GM19025 (cell line): ENCODE data around the gene MFSD6.
"Not testable (repeated sequence)": the region's sequence is repeated elsewhere in the genome, so short reads cannot be mapped to it uniquely, and the experiment has no call there.

Experiments used
- ATAC-seq: cut with Tn5 transposase; IDR thresholded peaks from one replicate; pipeline ENCODE4 v1.9.1; 2021; ENCODE audit warnings: mild to moderate bottlenecking, low read depth, moderate library complexity; ENCODE audit not compliant: unreplicated experiment

The MFSD6 gene

GRCh38 chr2:190490502-190490901, 82.3 kb downstream of the MFSD6 start:
- no peak for ATAC-seq

GRCh38 chr2:190493095-190493494, 84.9 kb downstream of the MFSD6 start:
- ATAC-seq = no peak

- not testable (repeated sequence) for ATAC-seq
These were observed 86.6 kb downstream of the MFSD6 start for GRCh38 chr2:190494600-190495227.

- ATAC-seq = no peak
These were observed 89.3 kb downstream of the MFSD6 start for GRCh38 chr2:190497428-190497827.

GRCh38 chr2:190499273-190499672, 91.1 kb downstream of the MFSD6 start:
- no peak for ATAC-seq

- no peak for ATAC-seq
These were observed 91.9 kb downstream of the MFSD6 start for GRCh38 chr2:190500054-190500502.

GRCh38 chr2:190501231-190501630, 93.1 kb downstream of the MFSD6 start:
- no peak for ATAC-seq

GRCh38 chr2:190501702-190502407, 93.7 kb downstream of the MFSD6 start:
- no peak for ATAC-seq

- no peak for ATAC-seq
These were observed 94.9 kb downstream of the MFSD6 start for GRCh38 chr2:190503088-190503487.

- no peak for ATAC-seq
These were observed 96.8 kb downstream of the MFSD6 start for GRCh38 chr2:190504912-190505311.

GRCh38 chr2:190505696-190506095, 97.5 kb downstream of the MFSD6 start:
- no peak for ATAC-seq

- no peak for ATAC-seq
These were observed 98.5 kb downstream of the MFSD6 start for GRCh38 chr2:190506666-190507065.

GRCh38 chr2:190507135-190507534, 99.0 kb downstream of the MFSD6 start:
- ATAC-seq = no peak

GRCh38 chr2:190509895-190510294, 101.7 kb downstream of the MFSD6 start:
- ATAC-seq = not testable (repeated sequence)

- no peak for ATAC-seq
These were observed 102.9 kb downstream of the MFSD6 start for GRCh38 chr2:190511104-190511503.

GRCh38 chr2:190512539-190513095, 104.5 kb downstream of the MFSD6 start:
- ATAC-seq = no peak

- no peak for ATAC-seq
These were observed 105.7 kb downstream of the MFSD6 start for GRCh38 chr2:190513877-190514276.

- no peak for ATAC-seq
These were observed 106.5 kb downstream of the MFSD6 start for GRCh38 chr2:190514676-190515075.

GRCh38 chr2:190515687-190516086, 107.5 kb downstream of the MFSD6 start:
- no peak for ATAC-seq

- ATAC-seq = no peak
These were observed 109.3 kb downstream of the MFSD6 start for GRCh38 chr2:190517468-190517867.

- no peak for ATAC-seq
These were observed 112.0 kb downstream of the MFSD6 start for GRCh38 chr2:190519975-190520767.
